Measurements from ENCODE around the gene ZNF672.

DNA sequence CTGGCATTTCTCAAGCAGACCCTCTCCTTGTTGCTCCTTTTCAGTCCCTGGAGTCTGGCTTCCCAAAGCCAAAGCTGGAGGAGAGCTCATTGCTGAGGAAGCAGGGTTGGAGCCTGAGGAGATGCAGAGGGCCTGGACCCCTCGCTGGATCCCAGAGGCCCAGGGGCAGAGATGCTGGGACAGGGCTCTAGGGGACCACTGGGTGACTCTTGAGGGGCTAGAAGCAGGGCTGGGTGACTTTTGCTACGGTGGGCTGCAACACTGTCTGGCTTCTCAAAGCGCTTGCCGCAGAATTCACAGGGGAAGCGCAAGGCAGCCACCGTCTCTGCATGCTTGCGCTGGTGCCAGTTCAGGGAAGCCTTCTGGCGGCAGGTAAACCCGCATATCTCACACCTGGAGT lies 12.1 kb downstream of the ZNF672 start:
- no peak for TF ChIP-seq CTCF (IDR thresholded peaks at IDR 0.05)
- no peak for TF ChIP-seq NFIC (IDR thresholded peaks at IDR 0.05; ENCODE audit: borderline replicate concordance)
- no peak for TF ChIP-seq RAD21 (IDR thresholded peaks at IDR 0.05; ENCODE audit: low read length)
- no peak for TF ChIP-seq YY1 (IDR thresholded peaks at IDR 0.05; ENCODE audit: low read depth)
- TF ChIP-seq TAF1 (IDR thresholded peaks at IDR 0.05; ENCODE audit: borderline replicate concordance, low read depth, low read length), result no peak
- TF ChIP-seq TEAD4 (IDR thresholded peaks at IDR 0.05; ENCODE audit: borderline replicate concordance, insufficient read depth), result no peak
- TF ChIP-seq EP300 (IDR thresholded peaks at IDR 0.05; ENCODE audit: borderline replicate concordance in 1 of 2, low read depth in 1 of 2, low read length in 1 of 2), result no peak
- TF ChIP-seq USF1 (IDR thresholded peaks at IDR 0.05; ENCODE audit: borderline replicate concordance, low read depth), result no peak
- no peak for TF ChIP-seq SMC3 (IDR thresholded peaks at IDR 0.05; ENCODE audit: low read depth, low read length)
- TF ChIP-seq, protein P1, sequence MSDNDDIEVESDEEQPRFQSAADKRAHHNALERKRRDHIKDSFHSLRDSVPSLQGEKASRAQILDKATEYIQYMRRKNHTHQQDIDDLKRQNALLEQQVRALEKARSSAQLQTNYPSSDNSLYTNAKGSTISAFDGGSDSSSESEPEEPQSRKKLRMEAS (IDR thresholded peaks at IDR 0.05; ENCODE audit: low read depth), result no peak
- TF ChIP-seq SIN3A (IDR thresholded peaks at IDR 0.05; ENCODE audit: borderline replicate concordance, low read depth, low read length), result no peak
- TF ChIP-seq MEF2A (IDR thresholded peaks at IDR 0.05; ENCODE audit: borderline replicate concordance, low read depth), result no peak

Measured in SK-N-SH (cell line).